SK-N-SH treated with all-trans-retinoic acid at 6 μM for 48 hours (cell line): ENCODE results near the gene PRELID1.

Experiments
- BACH2 ChIP-seq: fragments of 250-450 bp; sonication (Bioruptor Pico); IDR thresholded peaks from 2 replicates; pipeline ENCODE4 v1.9.0; 2021; ENCODE audit warnings: mild to moderate bottlenecking, borderline replicate concordance
- CREB5 ChIP-seq: fragments of 250-450 bp; sonication (Bioruptor Pico); IDR thresholded peaks from 2 replicates; pipeline ENCODE4 v1.5.1; 2020; ENCODE audit warnings: low read depth, mild to moderate bottlenecking, moderate library complexity
- CSRNP3 ChIP-seq: fragments of 250-450 bp; sonication (Bioruptor Pico); IDR thresholded peaks from 2 replicates; pipeline ENCODE4 v1.5.1; 2021; ENCODE audit warnings: mild to moderate bottlenecking, moderate library complexity
- ESRRG ChIP-seq: fragments of 250-450 bp; sonication (Bioruptor Pico); IDR thresholded peaks from 2 replicates; pipeline ENCODE4 v1.6.1; 2021; ENCODE audit warnings: mild to moderate bottlenecking
- GLIS3 ChIP-seq: fragments of 250-450 bp; sonication (Bioruptor Pico); IDR thresholded peaks from 2 replicates; pipeline ENCODE4 v1.5.0; 2020; ENCODE audit warnings: mild to moderate bottlenecking, moderate library complexity
- ISL1 ChIP-seq: fragments of 250-450 bp; sonication (Bioruptor Pico); IDR thresholded peaks from 2 replicates; pipeline ENCODE4 v2.1.2; 2022; ENCODE audit warnings: mild to moderate bottlenecking, moderate library complexity
- OSR1 ChIP-seq: fragments of 250-450 bp; sonication (Bioruptor Pico); IDR thresholded peaks from 2 replicates; pipeline ENCODE4 v1.8.0; 2022; ENCODE audit warnings: moderate library complexity, mild to moderate bottlenecking, inconsistent platforms
- PATZ1 ChIP-seq: fragments of 250-450 bp; sonication (Bioruptor Pico); IDR thresholded peaks from 2 replicates; pipeline ENCODE4 v1.8.0; 2020; ENCODE audit warnings: mild to moderate bottlenecking, moderate library complexity, borderline replicate concordance
- RARB ChIP-seq: fragments of 250-450 bp; sonication (Bioruptor Pico); IDR thresholded peaks from 2 replicates; pipeline ENCODE4 v1.8.0; 2021; ENCODE audit warnings: mild to moderate bottlenecking, moderate library complexity
- SNAI2 ChIP-seq: fragments of 250-450 bp; sonication (Bioruptor Pico); IDR thresholded peaks from 2 replicates; pipeline ENCODE4 v1.5.0; 2020; ENCODE audit warnings: mild to moderate bottlenecking, moderate library complexity
- ZC3H10 ChIP-seq: fragments of 250-450 bp; sonication (Bioruptor Pico); IDR thresholded peaks from 2 replicates; pipeline ENCODE4 v1.5.1; 2021; ENCODE audit warnings: mild to moderate bottlenecking, moderate library complexity
- ZFP3 ChIP-seq: fragments of 250-450 bp; sonication (Bioruptor Pico); IDR thresholded peaks from 2 replicates; pipeline ENCODE4 v1.5.0; 2020; ENCODE audit warnings: mild to moderate bottlenecking, moderate library complexity
- ZFP30 ChIP-seq: fragments of 450-650 bp; formaldehyde crosslinking; IDR thresholded peaks from 2 replicates; pipeline ENCODE4 v1.5.0; 2022; ENCODE audit warnings: mild to moderate bottlenecking, moderate library complexity
- ZNF8 ChIP-seq: fragments of 450-650 bp; formaldehyde crosslinking; IDR thresholded peaks from 2 replicates; pipeline ENCODE4 v1.5.0; 2020; ENCODE audit warnings: mild to moderate bottlenecking, moderate library complexity

DNA sequence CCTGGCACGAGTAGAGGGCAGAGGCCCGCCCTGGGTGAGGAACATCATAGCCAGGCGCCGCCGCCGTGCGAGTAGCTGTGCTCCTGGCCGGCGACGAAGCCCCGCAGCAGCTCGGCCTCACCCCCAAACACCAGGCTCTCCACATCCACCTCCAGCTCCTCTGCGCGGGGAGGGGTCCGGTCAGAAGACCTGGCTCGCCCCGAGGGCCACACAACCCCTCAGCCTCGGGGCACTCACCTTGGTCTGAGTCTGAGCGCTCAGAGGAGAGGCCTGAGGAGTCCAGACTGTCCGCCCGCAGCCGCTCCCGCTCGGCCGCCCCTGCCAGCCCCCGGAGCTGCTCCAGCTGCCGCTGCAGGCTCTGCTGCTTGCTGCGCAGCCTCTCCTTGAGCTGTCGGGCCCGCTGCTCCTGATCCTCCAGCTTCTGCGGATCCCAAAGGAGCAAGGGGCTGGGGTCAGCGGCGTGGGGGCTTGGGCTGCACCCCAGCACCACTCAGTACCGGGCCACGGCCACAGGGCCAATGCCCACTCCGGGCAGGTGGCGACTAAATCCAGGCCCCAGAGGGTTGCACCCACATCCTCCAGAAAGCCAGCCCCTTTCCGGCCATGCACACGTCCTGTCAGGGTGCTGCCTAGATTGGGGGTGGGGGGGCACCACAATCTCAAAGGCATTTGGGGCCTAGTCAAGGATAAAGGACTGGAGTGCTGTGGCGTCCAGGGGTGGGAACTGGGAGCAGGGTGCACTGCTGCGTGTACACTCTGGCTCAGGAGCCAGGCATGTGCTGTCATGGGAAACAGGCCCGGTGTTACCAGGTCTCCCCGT, 4.2 kb downstream of the PRELID1 start:
- TF ChIP-seq ZFP30 = no peak
- TF ChIP-seq ZNF8 (CRISPR knock-in tag) = no peak
- no peak for TF ChIP-seq PATZ1 (CRISPR knock-in tag)
- no peak for TF ChIP-seq ESRRG
- no peak for TF ChIP-seq CSRNP3 (CRISPR knock-in tag)
- no peak for TF ChIP-seq ISL1 (CRISPR knock-in tag)
- no peak for TF ChIP-seq BACH2
- no peak for TF ChIP-seq ZFP3 (CRISPR knock-in tag)
- TF ChIP-seq SNAI2 = no peak
- no peak for TF ChIP-seq ZC3H10
- no peak for TF ChIP-seq GLIS3
- TF ChIP-seq RARB = no peak
- no peak for TF ChIP-seq CREB5 (CRISPR knock-in tag)
- TF ChIP-seq OSR1 (CRISPR knock-in tag) = no peak
